ENCODE measurements around the gene LCK. TPM values are rescaled to one million over a fixed set of nuclear protein-coding genes. Genes with fewer than 3 reads are reported as not detected.

Gene LCK
- polyA plus RNA-seq, 1 of the 3 experiments (the other 2 are of a cell fraction): not detected

DNA sequence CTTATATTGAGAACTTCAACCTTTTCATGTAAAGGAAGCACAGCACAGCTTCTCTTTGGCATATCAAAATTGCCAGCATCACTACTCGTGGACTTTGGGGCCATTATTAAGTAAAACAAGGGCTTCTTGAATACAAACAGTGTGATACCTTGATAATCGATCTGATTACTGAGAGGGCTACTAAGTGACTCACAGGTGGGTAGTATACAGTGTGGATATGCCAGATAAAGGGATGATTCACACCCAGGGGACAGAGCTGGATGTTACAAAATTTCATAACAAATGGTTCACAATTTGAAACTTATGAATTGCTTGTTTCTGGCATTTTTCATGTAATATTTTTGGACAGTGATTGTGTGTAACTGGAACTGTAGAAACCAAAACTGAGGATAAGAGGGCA is 56.3 kb downstream of the LCK start:
- peaks cover 11 to 44% of the 10 kb centered on the region in 2 experiments for H3K36me3 ChIP-seq (replicated peaks in 1 of 2; ENCODE audit: control insufficient read depth in 1 of 2, insufficient read depth in 2 of 2, low read length in 1 of 2)
- peaks cover 82% of the 10 kb centered on the region for H3K79me2 ChIP-seq (ENCODE audit: insufficient read depth)
- peaks cover 0 to 3% of the 10 kb centered on the region in 2 experiments; a peak in 1 of 4 replicates for H3K4me1 ChIP-seq (ENCODE audit: control insufficient read depth in 1 of 2, insufficient read depth in 2 of 2, low read depth in 1 of 2, low read length in 1 of 2)
- H3K27me3 ChIP-seq (ENCODE audit: insufficient read depth): no peaks in the 10 kb centered on the region
- no peak overlapping the region for H3K4me3 ChIP-seq (ENCODE audit: low read depth in 2 of 2, low read length in 1 of 2)
- ChIA-PET POLR2A (no interaction called here), CTCF (interaction anchor here (0.6 kb wide), 1 partner anchor 81 kb away, joined by 3 read pairs; no protein-coding TSS in a partner anchor)
- H3K4me2 ChIP-seq: no peak overlapping the region
- peak; percentile 21; the same call in 1 of the 2 replicates for TF ChIP-seq FOSL2 (IDR thresholded peaks at IDR 0.05; ENCODE audit: borderline replicate concordance, low read depth)
- TF ChIP-seq EP300 (IDR thresholded peaks at IDR 0.05; ENCODE audit: borderline replicate concordance in 1 of 2, low read depth in 1 of 2, low read length in 1 of 2): no peak
- H2AFZ ChIP-seq (ENCODE audit: low read depth): no peak overlapping the region
- no peak overlapping the region; a peak in 1 of 4 replicates for H3K27ac ChIP-seq (ENCODE audit: low read depth in 2 of 2, low read length in 1 of 2)
- H3F3A ChIP-seq (replicated peaks; ENCODE audit: insufficient read depth): no peaks in the 10 kb centered on the region
- H3K9me2 ChIP-seq: no peaks in the 10 kb centered on the region
- H3K9ac ChIP-seq: no peak overlapping the region
- whole genome bisulfite sequencing (ENCODE audit: low lambda C conversion rate): 62% methylated on average over 2 of the region's 2 CpGs
- peaks cover 11% of the 10 kb centered on the region; the same call in 1 of the 2 replicates for H4K20me1 ChIP-seq (ENCODE audit: insufficient read depth)
- H3K9me3 ChIP-seq: peaks cover 6% of the 10 kb centered on the region; the same call in 1 of the 2 replicates
- no peak for DNase-seq

DNA sequence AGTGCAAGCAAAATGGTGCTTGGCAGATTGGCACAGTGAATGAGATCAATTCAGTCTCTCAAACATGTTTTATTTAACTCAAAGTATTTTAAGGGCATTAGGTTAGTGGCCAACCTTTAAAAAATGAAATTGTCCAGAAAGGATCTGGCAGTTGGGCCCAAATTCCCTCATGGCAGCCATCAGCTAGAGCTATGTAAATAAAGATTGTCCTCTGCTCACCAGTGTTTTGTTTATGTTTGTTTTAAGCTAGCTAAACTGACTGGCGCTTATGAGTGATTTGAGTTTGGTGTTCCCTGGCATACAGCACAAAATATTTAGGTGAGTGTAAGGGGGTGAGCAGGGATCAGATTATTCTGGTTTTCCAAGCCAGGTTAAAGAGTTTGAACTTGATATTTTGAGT is 58.9 kb downstream of the LCK start:
- H3K9me2 ChIP-seq: no peaks in the 10 kb centered on the region
- 100% methylated on average over 1 of the region's 1 CpG for WGBS (ENCODE audit: low lambda C conversion rate)
- CTCF ChIA-PET: no interaction called here
- no peak overlapping the region for H3K9ac ChIP-seq
- H3K79me2 ChIP-seq (ENCODE audit: insufficient read depth): peaks cover 96% of the 10 kb centered on the region
- no peak overlapping the region for H2AFZ ChIP-seq (ENCODE audit: low read depth)
- POLR2A ChIA-PET: no interaction called here
- no peak overlapping the region for H3K27ac ChIP-seq (ENCODE audit: low read depth in 2 of 2, low read length in 1 of 2)
- peaks cover 14% of the 10 kb centered on the region; the same call in 1 of the 2 replicates for H4K20me1 ChIP-seq (ENCODE audit: insufficient read depth)
- H3F3A ChIP-seq (replicated peaks; ENCODE audit: insufficient read depth): no peaks in the 10 kb centered on the region
- H3K4me2 ChIP-seq: no peak overlapping the region
- no peaks in the 10 kb centered on the region for H3K27me3 ChIP-seq (ENCODE audit: insufficient read depth)
- DNase-seq: no peak
- H3K4me3 ChIP-seq (ENCODE audit: low read depth in 2 of 2, low read length in 1 of 2): no peak overlapping the region
- H3K4me1 ChIP-seq (ENCODE audit: control insufficient read depth in 1 of 2, insufficient read depth in 2 of 2, low read depth in 1 of 2, low read length in 1 of 2): peaks cover 0 to 3% of the 10 kb centered on the region in 2 experiments; a peak in 1 of 4 replicates
- TF ChIP-seq, protein P1, sequence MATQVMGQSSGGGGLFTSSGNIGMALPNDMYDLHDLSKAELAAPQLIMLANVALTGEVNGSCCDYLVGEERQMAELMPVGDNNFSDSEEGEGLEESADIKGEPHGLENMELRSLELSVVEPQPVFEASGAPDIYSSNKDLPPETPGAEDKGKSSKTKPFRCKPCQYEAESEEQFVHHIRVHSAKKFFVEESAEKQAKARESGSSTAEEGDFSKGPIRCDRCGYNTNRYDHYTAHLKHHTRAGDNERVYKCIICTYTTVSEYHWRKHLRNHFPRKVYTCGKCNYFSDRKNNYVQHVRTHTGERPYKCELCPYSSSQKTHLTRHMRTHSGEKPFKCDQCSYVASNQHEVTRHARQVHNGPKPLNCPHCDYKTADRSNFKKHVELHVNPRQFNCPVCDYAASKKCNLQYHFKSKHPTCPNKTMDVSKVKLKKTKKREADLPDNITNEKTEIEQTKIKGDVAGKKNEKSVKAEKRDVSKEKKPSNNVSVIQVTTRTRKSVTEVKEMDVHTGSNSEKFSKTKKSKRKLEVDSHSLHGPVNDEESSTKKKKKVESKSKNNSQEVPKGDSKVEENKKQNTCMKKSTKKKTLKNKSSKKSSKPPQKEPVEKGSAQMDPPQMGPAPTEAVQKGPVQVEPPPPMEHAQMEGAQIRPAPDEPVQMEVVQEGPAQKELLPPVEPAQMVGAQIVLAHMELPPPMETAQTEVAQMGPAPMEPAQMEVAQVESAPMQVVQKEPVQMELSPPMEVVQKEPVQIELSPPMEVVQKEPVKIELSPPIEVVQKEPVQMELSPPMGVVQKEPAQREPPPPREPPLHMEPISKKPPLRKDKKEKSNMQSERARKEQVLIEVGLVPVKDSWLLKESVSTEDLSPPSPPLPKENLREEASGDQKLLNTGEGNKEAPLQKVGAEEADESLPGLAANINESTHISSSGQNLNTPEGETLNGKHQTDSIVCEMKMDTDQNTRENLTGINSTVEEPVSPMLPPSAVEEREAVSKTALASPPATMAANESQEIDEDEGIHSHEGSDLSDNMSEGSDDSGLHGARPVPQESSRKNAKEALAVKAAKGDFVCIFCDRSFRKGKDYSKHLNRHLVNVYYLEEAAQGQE (IDR thresholded peaks at IDR 0.05; ENCODE audit: low read depth, low read length): no peak
- TF ChIP-seq RXRA (IDR thresholded peaks at IDR 0.05; ENCODE audit: borderline replicate concordance, low read depth): no peak
- TF ChIP-seq, protein P2, sequence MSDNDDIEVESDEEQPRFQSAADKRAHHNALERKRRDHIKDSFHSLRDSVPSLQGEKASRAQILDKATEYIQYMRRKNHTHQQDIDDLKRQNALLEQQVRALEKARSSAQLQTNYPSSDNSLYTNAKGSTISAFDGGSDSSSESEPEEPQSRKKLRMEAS (IDR thresholded peaks at IDR 0.05; ENCODE audit: low read depth): no peak
- TF ChIP-seq, protein P3, sequence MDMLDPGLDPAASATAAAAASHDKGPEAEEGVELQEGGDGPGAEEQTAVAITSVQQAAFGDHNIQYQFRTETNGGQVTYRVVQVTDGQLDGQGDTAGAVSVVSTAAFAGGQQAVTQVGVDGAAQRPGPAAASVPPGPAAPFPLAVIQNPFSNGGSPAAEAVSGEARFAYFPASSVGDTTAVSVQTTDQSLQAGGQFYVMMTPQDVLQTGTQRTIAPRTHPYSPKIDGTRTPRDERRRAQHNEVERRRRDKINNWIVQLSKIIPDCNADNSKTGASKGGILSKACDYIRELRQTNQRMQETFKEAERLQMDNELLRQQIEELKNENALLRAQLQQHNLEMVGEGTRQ (IDR thresholded peaks at IDR 0.05; ENCODE audit: borderline replicate concordance, low read depth, low read length): no peak
- TF ChIP-seq FOXJ3 (CRISPR knock-in tag; IDR thresholded peaks at IDR 0.05): no peak
- no peak for TF ChIP-seq EZH2phosphoT487 (IDR thresholded peaks at IDR 0.05; ENCODE audit: borderline replicate concordance, low read depth)
- TF ChIP-seq ELF1 (IDR thresholded peaks at IDR 0.05): no peak
- peaks cover 3 to 18% of the 10 kb centered on the region in 2 experiments for H3K36me3 ChIP-seq (replicated peaks in 1 of 2; ENCODE audit: control insufficient read depth in 1 of 2, insufficient read depth in 2 of 2, low read length in 1 of 2)
- peaks cover 5% of the 10 kb centered on the region; the same call in 1 of the 2 replicates for H3K9me3 ChIP-seq

Data from SK-N-SH (cell line).